GM19328 (cell line): Measurements from ENCODE around the gene SLCO2B1.

Experiments used
- ATAC-seq: cut with Tn5 transposase; IDR thresholded peaks from one replicate; pipeline ENCODE4 v1.9.1; 2021; ENCODE audit warnings: mild to moderate bottlenecking, moderate library complexity; ENCODE audit not compliant: unreplicated experiment

SLCO2B1 gene

GRCh38 chr11:75145196-75145971 is 5.5 kb upstream of the SLCO2B1 start:
- no peak for ATAC-seq

DNA sequence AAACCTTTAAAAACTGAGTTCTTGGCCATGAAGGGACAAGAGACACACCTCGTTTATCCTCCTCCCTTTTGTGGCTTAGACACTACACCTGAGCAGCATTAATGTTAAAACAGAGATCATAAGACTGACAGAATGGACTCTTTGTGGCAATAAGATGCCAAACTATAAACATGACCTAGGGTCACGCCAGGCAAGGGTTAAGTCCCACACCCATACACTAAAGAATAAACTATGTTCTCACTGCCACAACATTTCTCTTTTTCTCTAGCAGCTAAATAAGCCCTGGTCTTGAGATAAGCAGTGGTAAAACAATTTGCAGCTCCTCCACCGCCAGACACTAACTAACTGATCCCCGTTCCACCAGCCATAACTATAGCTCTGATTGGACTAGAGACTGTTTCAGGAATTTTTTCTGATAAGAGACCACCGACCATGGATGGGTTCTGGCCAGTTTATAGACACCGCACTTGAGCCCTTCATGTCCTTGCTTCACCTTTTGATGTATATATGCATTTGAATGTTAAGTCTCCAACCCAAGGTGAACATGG is 4.9 kb upstream of the SLCO2B1 start:
- ATAC-seq = no peak

DNA sequence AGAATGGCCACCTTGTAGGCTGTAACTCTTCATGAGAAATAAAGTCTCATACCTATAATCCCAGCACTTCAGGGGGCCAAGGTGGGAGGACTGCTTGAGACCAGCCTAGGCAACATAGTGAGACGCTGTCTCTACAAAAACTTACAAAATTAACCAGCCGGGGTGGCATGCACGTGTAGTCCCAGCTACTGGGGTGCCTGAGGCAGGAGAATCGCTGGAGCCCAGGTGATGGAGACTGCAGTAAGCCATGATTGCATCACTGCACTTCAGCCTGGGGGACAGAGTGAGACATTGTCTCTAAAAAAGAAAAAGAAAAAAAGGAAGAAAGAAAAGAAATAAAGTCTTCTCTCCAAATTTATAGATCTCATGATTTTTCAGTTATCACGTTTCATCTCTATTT is 4.2 kb upstream of the SLCO2B1 start:
- no peak for ATAC-seq

DNA sequence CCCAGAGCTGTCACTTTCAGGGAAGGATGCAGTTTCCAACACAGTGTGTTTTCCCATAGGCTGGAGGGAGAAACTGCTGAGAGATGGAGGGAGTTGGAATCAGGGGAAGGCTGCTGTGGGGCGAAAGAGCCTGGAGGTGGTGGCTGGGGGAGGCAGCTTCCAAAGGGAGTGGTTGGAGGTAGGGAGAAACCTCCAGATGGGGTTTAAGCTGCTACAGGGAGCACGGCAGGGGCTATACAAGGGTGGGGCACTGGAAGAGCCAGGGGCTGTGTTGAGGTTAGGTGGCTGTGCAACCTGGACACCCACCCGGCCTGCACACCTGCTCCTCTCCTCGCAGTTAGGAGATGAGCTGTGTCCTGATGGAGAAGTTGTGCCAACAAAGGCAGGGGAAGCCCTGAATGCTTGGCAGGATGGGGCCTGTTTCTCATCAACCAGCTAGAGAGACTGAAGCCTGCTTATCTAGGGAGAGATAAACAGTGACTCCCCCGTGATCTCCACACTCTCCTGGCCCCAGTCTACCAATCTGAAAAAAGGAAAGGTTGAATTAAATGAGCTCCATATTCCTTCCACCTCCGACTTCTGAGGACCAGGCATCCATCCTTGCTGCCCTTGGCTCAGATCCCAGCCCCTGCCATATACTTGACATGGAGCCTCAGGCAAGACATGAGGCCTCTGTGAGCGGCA is 3.6 kb upstream of the SLCO2B1 start:
- no peak for ATAC-seq

- no peak for ATAC-seq
Measured at GRCh38 chr11:75147875-75148263, 3.0 kb upstream of the SLCO2B1 start.

GRCh38 chr11:75148436-75148983 is 2.4 kb upstream of the SLCO2B1 start:
- no peak for ATAC-seq

DNA sequence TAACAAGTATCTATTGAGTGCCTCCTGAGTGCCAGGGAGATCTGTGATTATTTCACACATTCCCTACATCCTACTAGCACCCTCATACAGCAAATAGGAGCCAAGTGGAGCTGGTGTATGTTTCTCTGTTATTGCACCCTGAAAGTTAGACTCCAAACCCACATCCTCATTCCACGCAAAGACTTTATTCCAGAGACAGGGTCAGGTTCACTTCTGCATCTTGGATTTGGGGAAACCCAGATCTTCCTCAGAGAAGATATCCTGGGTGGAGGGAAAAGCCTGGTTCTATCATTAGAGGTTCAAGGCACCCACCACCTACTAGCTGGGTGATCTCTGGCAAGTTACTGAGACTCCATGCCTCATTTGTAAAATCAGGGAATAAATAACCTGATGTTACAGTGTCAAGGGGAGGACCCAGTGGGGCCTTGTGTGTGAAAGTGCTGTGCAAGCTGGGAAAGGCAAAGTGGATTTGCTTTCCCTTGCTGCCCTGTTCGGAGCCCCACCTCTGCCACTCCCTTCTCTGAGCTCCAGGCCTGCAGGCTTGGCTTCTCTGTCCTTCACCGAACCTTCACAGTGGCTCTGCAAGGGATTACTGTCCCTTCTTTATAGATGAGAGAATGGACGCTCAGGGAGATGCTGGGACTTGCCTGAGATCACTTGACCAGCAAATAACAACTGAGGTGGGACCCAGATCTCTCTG is 991 bp upstream of the SLCO2B1 start:
- ATAC-seq = no peak

DNA sequence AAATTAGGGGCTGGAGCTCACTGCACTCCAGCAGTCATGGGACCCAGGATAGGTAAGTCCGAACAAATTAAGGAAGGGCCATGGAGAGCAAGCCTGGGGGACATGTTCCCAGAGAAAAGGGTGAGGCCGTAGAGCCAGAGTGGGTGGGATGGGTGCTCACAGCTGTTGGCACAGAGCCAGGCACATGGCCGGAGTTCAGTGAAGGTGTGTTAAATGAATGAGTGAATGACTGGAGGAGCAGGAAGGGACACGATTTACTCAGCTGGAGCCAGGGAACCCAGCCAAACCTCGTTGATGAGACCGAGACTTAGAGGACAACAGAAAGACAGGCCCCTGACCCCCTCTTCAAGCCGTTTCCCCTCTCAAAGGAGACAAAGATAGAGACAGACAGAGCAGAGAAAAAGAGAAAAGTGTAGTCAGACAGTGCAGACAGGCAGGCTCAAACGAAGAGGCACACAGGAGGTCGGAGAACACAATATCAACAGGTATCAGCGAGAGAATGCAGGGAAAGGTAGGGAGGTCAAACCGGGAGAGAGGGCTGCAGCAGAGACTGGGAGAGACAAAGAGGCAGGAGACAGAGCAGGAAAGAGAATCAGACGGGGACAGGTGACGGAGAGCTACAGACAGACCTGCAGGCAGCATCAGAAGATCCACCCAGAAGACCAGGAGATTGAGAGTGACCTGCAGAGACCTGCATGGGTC is 590 bp downstream of the SLCO2B1 start:
- no peak for ATAC-seq

GRCh38 chr11:75152090-75152489 is 1.2 kb downstream of the SLCO2B1 start:
- ATAC-seq = no peak

- ATAC-seq = no peak
Measured at GRCh38 chr11:75152651-75153427, 1.9 kb downstream of the SLCO2B1 start.

GRCh38 chr11:75154646-75155569 is 4.0 kb downstream of the SLCO2B1 start:
- ATAC-seq = no peak

- no peak for ATAC-seq
Measured at GRCh38 chr11:75155570-75156422, 4.9 kb downstream of the SLCO2B1 start.

- ATAC-seq = no peak
Measured at GRCh38 chr11:75158241-75158640, 7.3 kb downstream of the SLCO2B1 start.

GRCh38 chr11:75158696-75159150 is 7.8 kb downstream of the SLCO2B1 start:
- no peak for ATAC-seq

GRCh38 chr11:75159151-75159953 is 8.4 kb downstream of the SLCO2B1 start:
- no peak for ATAC-seq

DNA sequence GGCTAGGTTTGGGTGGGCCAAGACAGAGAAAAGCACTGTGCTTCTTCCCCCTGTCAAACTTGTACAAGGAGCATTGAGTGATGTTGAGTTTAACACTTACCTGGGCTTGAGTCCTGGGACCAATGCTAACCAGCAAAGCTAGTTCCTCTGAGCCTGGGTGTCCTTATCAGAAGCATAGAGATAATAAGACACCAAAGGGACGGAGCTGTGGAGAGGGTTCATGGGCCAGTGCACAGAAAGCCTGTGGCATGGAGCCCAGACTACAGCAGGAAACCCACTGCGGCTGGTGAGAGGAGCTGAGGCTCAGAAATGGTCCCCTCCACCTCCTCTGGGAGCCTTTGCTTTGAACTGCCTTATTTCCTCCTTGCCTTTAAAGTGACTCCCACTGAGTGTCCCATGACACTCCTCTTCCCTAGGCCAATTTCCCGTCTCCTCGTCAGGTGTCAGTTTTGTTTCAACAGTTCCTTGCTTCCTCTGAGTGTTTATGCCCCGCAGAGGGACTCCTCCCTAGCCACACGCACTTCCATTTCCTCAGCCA is 9.4 kb downstream of the SLCO2B1 start:
- ATAC-seq = no peak

- no peak for ATAC-seq
Measured at GRCh38 chr11:75160880-75161279, 10.0 kb downstream of the SLCO2B1 start.
